ENCODE data around the gene CDRT4.
"Not testable (repeated sequence)": the region's sequence is repeated elsewhere in the genome, so short reads cannot be mapped to it uniquely, and the experiment has no call there.

CDRT4 gene

DNA sequence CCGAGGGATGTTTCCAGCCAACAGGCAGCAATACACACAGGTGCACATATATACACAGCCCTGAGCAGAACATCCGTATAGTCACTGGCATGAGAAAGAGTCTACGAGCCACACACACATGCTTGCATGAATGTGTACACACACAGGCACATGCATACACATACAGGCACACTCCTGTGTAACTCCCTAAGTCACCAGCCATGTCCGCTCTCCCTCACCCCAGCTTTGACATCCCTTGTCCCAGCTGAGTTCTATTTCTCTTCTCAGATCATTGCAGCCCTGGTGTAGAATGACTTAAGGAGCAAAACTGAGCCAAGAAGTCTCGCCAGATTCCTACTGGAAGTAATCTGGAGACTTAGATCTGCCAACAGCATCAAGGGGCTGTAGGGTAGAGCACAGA lies 13.1 kb downstream of the CDRT4 start:
- DNase-seq, result no peak

DNA sequence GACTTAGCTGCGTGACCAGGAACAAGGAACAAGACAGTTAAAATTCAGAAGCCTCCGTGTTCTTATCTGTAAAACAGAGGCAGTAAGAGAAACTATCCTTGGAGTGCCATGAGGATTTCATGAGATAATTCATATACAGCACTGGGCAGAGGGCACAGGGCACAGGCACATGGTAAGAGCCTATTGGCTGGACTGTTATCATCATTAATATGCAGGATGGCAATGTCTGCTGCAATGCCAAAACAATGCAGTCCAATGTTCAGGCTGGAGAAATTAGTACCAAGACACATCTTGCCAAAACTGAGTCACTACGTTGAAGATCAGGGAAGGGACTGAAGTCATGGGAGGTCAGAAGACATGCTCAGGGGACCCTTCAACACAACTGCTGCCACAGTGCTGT lies 13.6 kb downstream of the CDRT4 start:
- no peak for DNase-seq

- no peak for DNase-seq
Observed at GRCh38 chr17:15453246-15453645, 14.2 kb downstream of the CDRT4 start.

- DNase-seq, result no peak
Observed at GRCh38 chr17:15452746-15453145, 14.7 kb downstream of the CDRT4 start.

GRCh38 chr17:15451680-15452079 lies 15.7 kb downstream of the CDRT4 start:
- DNase-seq, result no peak

DNA sequence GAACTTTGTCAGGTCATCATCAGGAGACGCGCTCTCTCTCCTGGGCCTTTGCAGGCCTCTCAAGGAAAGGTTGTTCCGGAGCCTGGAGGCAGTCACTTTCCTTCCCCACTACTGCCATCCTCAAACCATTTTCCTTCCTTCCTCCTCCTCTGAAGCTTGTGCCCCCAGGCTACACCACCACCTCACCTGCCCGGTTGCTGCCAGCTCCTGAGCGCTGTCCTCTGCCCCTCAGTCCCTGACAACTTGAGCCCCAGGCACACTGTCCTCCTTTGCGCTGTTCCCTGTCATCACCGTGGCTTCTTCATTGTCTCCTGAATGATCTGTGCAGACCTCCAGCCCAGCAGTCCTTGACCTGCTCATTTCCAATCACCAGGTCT lies 18.9 kb downstream of the CDRT4 start:
- DNase-seq, result no peak

GRCh38 chr17:15447928-15448579 lies 19.4 kb downstream of the CDRT4 start:
- DNase-seq, result no peak

DNA sequence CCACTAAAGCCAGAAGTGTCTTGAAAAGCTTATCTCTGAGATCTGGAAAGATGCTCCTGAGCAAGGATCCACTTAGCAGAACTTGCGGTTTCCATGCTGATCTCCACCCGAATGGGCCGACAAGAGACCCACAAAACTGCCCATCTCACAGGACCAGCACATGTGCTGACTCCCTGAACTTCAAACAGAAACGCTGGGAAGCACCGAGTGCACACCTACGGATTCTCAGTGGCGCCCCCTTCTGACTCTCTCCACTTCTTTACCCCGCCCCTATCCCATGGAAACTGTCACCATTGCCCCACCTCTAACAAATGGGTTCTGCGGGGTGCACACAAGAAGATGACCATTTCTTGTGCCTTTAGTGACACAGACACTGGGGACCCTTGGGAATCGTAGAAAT lies 21.4 kb downstream of the CDRT4 start:
- no peak for DNase-seq

DNA sequence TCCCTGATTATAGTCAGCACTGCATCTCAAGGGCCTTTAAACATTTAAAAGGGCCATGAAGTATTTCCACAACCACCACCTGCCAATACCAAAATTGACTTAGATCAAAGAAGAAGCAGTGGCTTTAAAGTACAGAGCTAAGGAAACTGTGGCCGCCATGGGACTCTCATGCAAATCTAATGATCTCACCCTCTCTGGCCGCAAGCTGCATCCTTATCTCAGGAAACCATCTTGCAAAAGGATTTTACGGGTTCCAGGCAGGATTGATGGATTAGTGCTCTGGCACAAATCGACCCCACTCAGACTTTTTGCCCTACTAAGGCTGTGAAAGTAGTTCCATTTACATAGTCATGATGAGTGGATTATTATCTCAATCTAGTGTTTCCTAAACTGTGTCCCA lies 22.6 kb downstream of the CDRT4 start:
- no peak for DNase-seq

GRCh38 chr17:15442311-15443180 lies 24.9 kb downstream of the CDRT4 start:
- no peak for DNase-seq

DNA sequence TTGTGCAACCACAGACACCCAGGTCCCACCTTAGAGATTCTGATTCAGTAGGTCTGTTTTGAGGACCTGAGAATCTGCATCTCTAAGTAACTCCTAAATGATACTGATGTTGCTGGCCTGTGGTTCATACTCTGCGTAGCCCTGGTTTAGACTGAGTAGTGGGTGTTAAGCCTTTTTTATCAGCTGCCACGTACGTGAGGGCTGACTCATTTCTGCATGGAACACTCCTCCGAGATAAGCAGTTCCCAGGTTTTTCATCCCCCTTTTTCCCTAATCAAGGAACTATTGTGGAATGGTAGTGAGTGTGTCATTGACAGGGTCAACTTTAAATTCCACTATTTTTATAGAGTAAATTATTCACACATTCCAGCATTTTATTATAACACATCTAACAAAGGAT lies 26.1 kb downstream of the CDRT4 start:
- DNase-seq, result no peak

DNA sequence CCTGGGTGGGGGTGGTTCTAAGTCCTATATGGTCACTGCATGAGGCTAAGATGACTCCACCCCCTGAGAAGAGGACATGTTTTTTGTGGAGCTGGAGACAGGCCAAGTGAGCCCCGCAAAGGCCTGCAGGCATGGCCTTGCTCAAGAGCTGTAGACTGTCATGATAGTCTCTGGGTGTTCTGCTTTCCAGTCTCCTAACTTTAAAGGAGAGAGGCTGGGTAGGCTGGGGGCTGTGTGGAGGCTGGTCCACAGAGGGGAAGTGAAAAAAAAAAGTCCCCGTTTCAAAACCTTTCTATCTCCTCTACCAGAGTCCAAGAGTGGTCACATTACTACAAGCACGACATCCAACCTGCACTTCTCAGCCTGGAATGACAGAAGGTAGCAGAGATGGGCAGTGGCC lies 27.1 kb downstream of the CDRT4 start:
- peak; percentile 96 for DNase-seq

GRCh38 chr17:15439205-15439985 lies 28.0 kb downstream of the CDRT4 start:
- DNase-seq, result not testable (repeated sequence)

DNA sequence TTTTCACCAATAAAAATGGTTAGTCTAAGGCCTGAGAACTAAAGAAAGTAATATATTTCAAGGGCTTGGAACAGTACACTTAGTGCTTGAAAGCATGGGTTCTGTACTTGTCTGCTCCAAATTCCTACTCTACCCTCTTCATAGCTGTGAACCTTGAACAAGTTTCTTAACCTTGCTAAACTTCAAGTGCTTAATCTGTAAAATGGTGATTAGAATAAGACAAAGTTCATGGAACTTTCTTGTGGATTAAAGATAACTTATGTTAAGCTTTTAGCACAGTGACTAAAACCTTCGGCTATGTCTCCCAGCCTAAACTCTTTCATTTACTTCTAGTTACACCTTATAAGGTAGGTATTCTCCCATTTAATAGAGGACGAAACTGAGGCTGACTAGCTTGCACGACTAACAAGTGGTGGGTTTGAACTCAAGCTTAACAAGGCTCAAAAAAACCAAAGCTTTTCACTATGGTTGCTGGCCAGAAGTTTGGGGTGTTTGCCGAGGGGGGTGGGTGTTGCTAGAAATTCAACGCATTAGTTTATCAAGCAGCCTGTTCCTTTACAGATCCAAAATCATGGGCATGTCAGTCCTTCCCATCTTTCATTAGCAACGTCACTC lies 28.8 kb downstream of the CDRT4 start:
- no peak for DNase-seq

DNA sequence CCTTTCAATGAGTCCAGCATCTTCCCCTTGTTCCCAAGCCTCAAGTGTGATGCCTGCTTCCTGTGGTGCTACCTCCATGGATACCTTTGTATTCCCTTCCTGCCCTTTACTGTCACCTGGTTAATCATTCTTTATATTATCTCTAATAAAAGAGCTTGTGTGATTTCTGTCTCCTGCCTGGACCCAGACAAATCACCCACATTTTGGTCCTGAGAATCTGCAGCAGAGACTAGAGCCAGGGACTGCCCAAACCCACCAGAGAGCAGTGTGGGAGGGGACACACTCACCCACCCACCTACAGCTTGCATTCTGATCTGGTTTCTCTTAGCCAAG lies 30.2 kb downstream of the CDRT4 start:
- DNase-seq, result no peak

DNA sequence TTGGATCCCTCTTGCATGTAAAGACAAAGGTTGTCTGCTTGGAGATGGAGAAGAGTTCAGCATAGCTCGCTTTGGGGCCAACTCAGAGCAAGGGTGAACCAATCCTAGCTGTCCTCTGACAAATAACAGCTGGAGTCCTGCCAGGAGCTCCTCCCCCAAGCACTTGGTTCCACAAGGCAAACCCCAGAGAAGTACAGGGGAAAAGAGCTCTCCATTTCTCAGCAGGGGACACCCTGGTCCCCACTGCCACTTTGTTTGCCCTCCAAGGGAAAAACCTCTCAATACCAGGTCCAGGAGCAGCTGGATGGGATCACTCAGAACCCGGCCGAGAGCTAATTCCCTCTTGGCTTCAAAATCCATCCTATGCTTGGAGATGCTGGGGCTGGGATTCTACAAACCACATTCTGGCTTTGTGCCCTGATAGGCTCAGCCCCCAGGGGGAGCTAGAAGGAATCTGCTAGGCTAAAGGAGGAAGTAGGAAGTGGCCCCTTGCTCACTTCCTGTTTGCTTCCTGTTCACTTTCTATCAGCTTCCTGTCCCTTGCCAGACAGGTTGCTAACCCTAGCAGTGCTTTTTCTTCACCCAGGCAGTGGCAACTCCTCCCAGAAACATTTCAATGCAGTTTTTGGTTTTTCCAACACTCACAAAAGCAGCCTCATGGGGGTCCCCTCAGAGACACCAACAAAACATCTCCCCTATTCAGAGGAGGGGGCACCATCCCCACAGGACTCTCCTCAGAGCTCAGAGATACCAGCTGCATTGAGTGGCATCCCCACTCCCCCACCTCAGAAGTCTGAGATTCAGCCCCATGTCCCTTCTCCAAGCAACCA lies 30.7 kb downstream of the CDRT4 start:
- peak; percentile 84 for DNase-seq

DNA sequence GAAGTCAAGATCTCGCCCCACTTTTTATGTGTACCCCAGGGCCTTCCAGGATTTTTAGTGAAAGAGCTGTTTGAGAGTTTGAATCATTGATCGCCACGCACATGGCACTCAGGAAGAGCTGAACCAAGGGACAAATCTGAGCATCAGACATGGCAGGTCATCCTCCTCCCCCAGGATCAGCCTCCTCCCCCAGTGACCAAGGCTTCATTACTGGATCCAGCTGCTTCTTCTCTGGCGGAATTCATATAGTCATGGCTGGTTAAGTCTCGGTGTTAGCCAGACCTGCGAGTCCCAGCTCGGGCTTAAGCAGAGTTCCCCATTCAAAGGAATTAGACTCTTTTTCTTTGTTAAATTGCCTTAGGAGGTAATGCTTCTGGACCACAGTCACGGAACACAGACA lies 32.5 kb downstream of the CDRT4 start:
- no peak for DNase-seq

- DNase-seq, result no peak
Observed at GRCh38 chr17:15432807-15433611, 34.4 kb downstream of the CDRT4 start.

DNA sequence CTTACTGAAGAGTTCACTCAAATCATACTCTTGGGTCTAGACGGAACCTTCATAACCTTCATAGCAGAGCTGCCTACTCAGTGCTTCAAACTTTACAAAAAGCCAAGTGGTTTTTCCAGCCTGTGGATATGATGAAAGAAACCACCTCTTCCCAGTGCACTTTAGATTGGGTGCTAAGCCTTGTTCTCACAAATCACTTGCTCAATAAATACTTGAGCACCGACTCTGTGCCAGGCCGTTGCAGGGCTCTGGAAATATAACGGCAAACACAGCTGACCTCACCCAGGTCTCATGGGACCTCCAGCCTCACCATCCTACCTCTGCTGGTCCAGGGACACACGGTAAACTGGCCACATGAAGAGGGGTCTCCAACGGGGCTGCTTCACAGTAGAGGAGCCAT lies 35.7 kb downstream of the CDRT4 start:
- no peak for DNase-seq

GRCh38 chr17:15431196-15431595 lies 36.2 kb downstream of the CDRT4 start:
- DNase-seq, result no peak

DNA sequence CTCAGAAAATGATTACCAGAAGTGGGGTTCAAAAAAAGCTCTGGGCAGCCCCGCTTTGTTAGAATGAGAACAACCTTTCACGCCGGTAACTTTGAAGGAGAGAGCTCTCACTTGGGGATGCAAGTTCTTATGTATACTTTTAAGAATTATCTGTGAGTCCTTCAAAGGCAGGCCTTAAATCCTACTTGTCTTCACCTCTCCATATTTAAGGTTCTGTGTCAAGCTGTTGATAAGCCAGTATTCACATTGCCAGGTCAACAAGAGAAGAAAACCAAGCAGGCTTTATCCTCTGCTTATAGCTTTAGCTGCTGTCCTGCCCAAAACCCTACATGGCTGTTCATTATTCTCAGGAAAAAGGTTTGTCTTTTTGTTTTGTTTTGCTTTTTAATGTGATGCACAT lies 42.9 kb downstream of the CDRT4 start:
- no peak for DNase-seq
